MM.1S (cell line): ENCODE results near the gene AGBL1.

Experiments
- EZH2phosphoT487 ChIP-seq: fragments of 300-600 bp; sonication (generic); IDR thresholded peaks from 2 replicates; pipeline ENCODE4 v1.6.1; 2018; ENCODE audit warnings: antibody characterized with exemption, low read length
- TF ChIP-seq, protein P1 (sequence below): fragments of 300-600 bp; sonication (generic); IDR thresholded peaks from 2 replicates; pipeline ENCODE4 v1.5.1; 2016; ENCODE audit warnings: antibody characterized with exemption, low read length, mixed read lengths

DNA sequence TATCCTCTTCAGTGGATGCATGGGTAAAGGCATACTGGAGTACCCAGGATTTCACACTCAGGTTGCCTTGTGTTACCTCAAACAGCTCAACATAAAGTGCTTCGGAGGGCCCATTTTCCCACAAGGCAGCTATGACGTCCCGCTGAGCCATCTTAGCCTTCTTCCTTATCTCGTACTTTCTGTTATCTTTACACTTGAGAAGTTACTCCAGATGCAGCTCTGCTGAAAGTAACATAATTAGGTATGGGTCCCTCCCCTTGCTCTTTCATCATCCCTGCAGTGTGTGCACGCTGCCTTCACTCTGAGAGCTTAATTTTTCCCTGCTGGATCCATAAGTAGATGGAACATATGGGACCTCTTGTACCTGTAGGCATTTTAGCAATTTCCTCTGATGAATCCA lies 410.3 kb downstream of the AGBL1 start:
- TF ChIP-seq, protein P1, sequence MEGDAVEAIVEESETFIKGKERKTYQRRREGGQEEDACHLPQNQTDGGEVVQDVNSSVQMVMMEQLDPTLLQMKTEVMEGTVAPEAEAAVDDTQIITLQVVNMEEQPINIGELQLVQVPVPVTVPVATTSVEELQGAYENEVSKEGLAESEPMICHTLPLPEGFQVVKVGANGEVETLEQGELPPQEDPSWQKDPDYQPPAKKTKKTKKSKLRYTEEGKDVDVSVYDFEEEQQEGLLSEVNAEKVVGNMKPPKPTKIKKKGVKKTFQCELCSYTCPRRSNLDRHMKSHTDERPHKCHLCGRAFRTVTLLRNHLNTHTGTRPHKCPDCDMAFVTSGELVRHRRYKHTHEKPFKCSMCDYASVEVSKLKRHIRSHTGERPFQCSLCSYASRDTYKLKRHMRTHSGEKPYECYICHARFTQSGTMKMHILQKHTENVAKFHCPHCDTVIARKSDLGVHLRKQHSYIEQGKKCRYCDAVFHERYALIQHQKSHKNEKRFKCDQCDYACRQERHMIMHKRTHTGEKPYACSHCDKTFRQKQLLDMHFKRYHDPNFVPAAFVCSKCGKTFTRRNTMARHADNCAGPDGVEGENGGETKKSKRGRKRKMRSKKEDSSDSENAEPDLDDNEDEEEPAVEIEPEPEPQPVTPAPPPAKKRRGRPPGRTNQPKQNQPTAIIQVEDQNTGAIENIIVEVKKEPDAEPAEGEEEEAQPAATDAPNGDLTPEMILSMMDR: no peak
- no peak for TF ChIP-seq EZH2phosphoT487
